ENCODE results near the gene OLIG2.

DNA sequence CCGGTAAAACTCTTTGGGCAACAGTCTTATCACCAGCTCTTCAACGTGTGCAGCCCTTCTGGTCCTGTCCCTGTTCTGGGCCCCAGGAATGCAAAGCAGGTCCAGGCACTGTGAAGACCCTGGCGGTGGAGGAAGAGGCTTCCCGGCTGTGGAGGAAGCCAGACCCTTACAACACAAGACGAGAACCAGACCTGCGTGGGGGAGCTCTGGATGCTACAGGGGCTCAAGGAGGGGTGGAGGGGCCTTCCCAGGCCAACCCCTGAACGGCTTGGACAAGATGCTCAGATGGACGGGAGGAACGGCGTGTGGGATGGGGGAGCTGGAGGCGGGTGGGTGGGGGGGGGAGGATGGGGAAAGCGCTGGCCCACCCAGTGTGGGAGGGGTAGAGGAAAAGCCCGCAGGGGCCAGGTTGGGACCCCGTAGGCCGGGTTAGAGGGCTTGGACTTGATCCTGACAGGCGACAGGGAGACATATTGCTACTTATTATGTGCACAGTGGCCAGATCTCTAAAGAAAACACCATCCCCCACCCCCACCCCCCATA is 5.1 kb upstream of the OLIG2 start:
- TF ChIP-seq POLR2AphosphoS5 (IDR thresholded peaks at IDR 0.05) (no peak), POLR2A (IDR thresholded peaks at IDR 0.05) (no peak)
- TF ChIP-seq, protein P1, sequence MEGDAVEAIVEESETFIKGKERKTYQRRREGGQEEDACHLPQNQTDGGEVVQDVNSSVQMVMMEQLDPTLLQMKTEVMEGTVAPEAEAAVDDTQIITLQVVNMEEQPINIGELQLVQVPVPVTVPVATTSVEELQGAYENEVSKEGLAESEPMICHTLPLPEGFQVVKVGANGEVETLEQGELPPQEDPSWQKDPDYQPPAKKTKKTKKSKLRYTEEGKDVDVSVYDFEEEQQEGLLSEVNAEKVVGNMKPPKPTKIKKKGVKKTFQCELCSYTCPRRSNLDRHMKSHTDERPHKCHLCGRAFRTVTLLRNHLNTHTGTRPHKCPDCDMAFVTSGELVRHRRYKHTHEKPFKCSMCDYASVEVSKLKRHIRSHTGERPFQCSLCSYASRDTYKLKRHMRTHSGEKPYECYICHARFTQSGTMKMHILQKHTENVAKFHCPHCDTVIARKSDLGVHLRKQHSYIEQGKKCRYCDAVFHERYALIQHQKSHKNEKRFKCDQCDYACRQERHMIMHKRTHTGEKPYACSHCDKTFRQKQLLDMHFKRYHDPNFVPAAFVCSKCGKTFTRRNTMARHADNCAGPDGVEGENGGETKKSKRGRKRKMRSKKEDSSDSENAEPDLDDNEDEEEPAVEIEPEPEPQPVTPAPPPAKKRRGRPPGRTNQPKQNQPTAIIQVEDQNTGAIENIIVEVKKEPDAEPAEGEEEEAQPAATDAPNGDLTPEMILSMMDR (IDR thresholded peaks at IDR 0.05): no peak
